Fibroblast of lung (primary cell): ENCODE measurements around the gene ELMOD3. TPM values are rescaled to one million over a fixed set of nuclear protein-coding genes. Genes with fewer than 3 reads are reported as not detected.
"Not testable (repeated sequence)": the region's sequence is repeated elsewhere in the genome, so short reads cannot be mapped to it uniquely, and the experiment has no call there.

Experiments
- DNase-seq, 2 donors: peaks; one replicate each; pipeline versions ENCODE4 v3.0.0 to v3.0.0-alpha.2; 2010; ENCODE audit warnings: low read depth in 2 of 2
- H2AFZ ChIP-seq: 2 replicates; pipeline ENCODE4 v1.5.1; 2012; ENCODE audit warnings: low read length, control low read depth, inconsistent platforms
- H3K27ac ChIP-seq: 2 replicates; pipeline ENCODE4 v1.5.1; 2011; ENCODE audit warnings: low read length, control low read depth; ENCODE audit not compliant: insufficient read depth
- H3K27me3 ChIP-seq: 2 replicates; pipeline ENCODE4 v1.5.1; 2011; ENCODE audit warnings: mild to moderate bottlenecking, low read length; ENCODE audit not compliant: control insufficient read depth, insufficient read depth
- H3K36me3 ChIP-seq: 2 replicates; pipeline ENCODE4 v1.5.1; 2011; ENCODE audit warnings: low read length; ENCODE audit not compliant: control insufficient read depth, insufficient read depth
- H3K4me1 ChIP-seq: 2 replicates; pipeline ENCODE4 v1.5.1; 2011; ENCODE audit warnings: low read length; ENCODE audit not compliant: control insufficient read depth, insufficient read depth; ENCODE audit errors: extremely low read depth
- H3K4me2 ChIP-seq: 2 replicates; pipeline ENCODE4 v1.5.1; 2011; ENCODE audit warnings: low read length, control low read depth; ENCODE audit not compliant: insufficient read depth; ENCODE audit errors: extremely low read depth
- H3K4me3 ChIP-seq, 4 experiments: fragments of 200-600 bp in 1 of 4; sonication (generic) in 1 of 4; replicated peaks in 1 of 4; 2 replicates each; pipeline ENCODE4 v1.5.1; 2011 to 2016; ENCODE audit warnings: low read length in 4 of 4, low read depth in 3 of 4, mild to moderate bottlenecking in 3 of 4, control low read depth in 2 of 4, inconsistent platforms in 1 of 4, mixed read lengths in 1 of 4; ENCODE audit not compliant: insufficient read depth in 1 of 4; ENCODE audit errors: control extremely low read depth in 1 of 4
- H3K79me2 ChIP-seq: 2 replicates; pipeline ENCODE4 v1.5.1; 2012; ENCODE audit warnings: mild to moderate bottlenecking, low read length, inconsistent platforms; ENCODE audit not compliant: control insufficient read depth, insufficient read depth
- H3K9ac ChIP-seq: 2 replicates; pipeline ENCODE4 v1.5.1; 2011; ENCODE audit warnings: mild to moderate bottlenecking, low read length, control low read depth; ENCODE audit not compliant: insufficient read depth
- H3K9me3 ChIP-seq: 2 replicates; pipeline ENCODE4 v1.5.1; 2012; ENCODE audit warnings: low read depth, low read length; ENCODE audit not compliant: control insufficient read depth, insufficient read depth
- H4K20me1 ChIP-seq: 2 replicates; pipeline ENCODE4 v1.5.1; 2011; ENCODE audit warnings: low read length; ENCODE audit not compliant: control insufficient read depth, insufficient read depth; ENCODE audit errors: extremely low read depth
- CTCF ChIP-seq, 2 donors: IDR thresholded peaks in 1 of 2; conservative IDR thresholded peaks in 1 of 2; 1 replicate in 1 of 2; 2 replicates in 1 of 2; pipeline ENCODE4 v1.5.1; 2011 to 2012; ENCODE audit warnings: low read length in 2 of 2, control low read depth in 1 of 2, inconsistent platforms in 1 of 2, low read depth in 1 of 2, mild to moderate bottlenecking in 1 of 2
- EZH2 ChIP-seq: IDR thresholded peaks from 2 replicates; pipeline ENCODE4 v1.5.1; 2012; ENCODE audit warnings: low read length, control low read depth, mild to moderate bottlenecking; ENCODE audit errors: missing control alignments
- polyA plus RNA-seq, 2 donors: library from polyadenylated mRNA; depleted of rRNA in 1 of 2; stranded (reverse) in 1 of 2; unstranded in 1 of 2; fragments of >200 nt; gene quantifications; 2 replicates each; pipeline ENCODE4 v1.2.1, GENCODE V29; 2011 to 2012; ENCODE audit warnings: missing spikeins in 1 of 2
- total RNA-seq: library from RNA; depleted of rRNA; stranded (reverse); fragments of >200 nt; gene quantifications from 2 replicates; pipeline ENCODE4 v1.2.1, GENCODE V29; 2014

Gene ELMOD3
- total and polyA plus RNA-seq, 2 donors (not counting 1 experiment from before 2014, with no cell fraction given), result 13.0 to 27.9 TPM

- no peak for TF ChIP-seq EZH2
- no peak for TF ChIP-seq CTCF (conservative IDR thresholded peaks at IDR 0.05 in 1 of 2, IDR thresholded peaks at IDR 0.05 in 1 of 2; ENCODE audit: low read depth in 1 of 2, low read length in 2 of 2)
- DNase-seq, result peak in 1 of 2 donors; percentile 32
- Histone ChIP-seq H3K9me3 (no peaks in the 10 kb centered on the region), H3K27me3 (no peaks in the 10 kb centered on the region), H3K79me2 (no peaks in the 10 kb centered on the region), H2AFZ (no peak overlapping the region), H3K9ac (no peak overlapping the region), H3K4me3 (no peak overlapping the region), H3K27ac (no peak overlapping the region), H3K4me2 (no peak overlapping the region), H3K36me3 (no peaks in the 10 kb centered on the region), H4K20me1 (no peaks in the 10 kb centered on the region), H3K4me1 (peaks cover 4% of the 10 kb centered on the region)
Measured at GRCh38 chr2:85410584-85411404, 56.2 kb downstream of the ELMOD3 start.

DNA sequence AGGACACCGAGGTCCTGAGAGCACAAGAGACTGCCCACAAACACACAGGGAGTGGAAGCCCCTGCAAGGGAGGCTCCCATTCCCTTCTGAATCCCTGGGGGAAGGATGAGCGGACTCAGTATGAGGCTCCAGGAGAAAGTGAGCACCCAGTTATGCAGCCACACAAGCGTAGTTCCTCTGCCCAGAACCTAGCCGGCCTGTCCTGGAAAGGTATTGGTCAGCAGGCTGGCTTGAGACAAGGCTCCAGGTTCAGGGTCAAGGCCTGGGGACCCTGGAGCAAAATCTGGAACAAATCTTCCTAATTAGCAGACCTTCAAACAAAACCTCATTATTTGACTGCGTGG is 56.8 kb downstream of the ELMOD3 start:
- no peak overlapping the region for H2AFZ ChIP-seq
- H3K4me1 ChIP-seq, result peaks cover 4% of the 10 kb centered on the region
- H3K27me3 ChIP-seq, result no peaks in the 10 kb centered on the region
- H3K27ac ChIP-seq, result no peak overlapping the region
- H4K20me1 ChIP-seq, result no peaks in the 10 kb centered on the region
- no peaks in the 10 kb centered on the region for H3K9me3 ChIP-seq
- no peak overlapping the region for H3K9ac ChIP-seq
- no peak for DNase-seq
- no peak overlapping the region for H3K4me3 ChIP-seq
- no peak overlapping the region for H3K4me2 ChIP-seq
- TF ChIP-seq EZH2 (no peak), CTCF (conservative IDR thresholded peaks at IDR 0.05 in 1 of 2, IDR thresholded peaks at IDR 0.05 in 1 of 2; ENCODE audit: low read depth in 1 of 2, low read length in 2 of 2) (no peak)
- H3K36me3 ChIP-seq, result no peaks in the 10 kb centered on the region
- H3K79me2 ChIP-seq, result no peaks in the 10 kb centered on the region

- H3K4me2 ChIP-seq, result peak overlapping the region; percentile 79
- H3K4me1 ChIP-seq, result peaks cover 2% of the 10 kb centered on the region
- TF ChIP-seq CTCF (conservative IDR thresholded peaks at IDR 0.05 in 1 of 2, IDR thresholded peaks at IDR 0.05 in 1 of 2; ENCODE audit: low read depth in 1 of 2, low read length in 2 of 2) (peak in 1 of 2 donors; percentile 2), EZH2 (no peak)
- DNase-seq, result peak; percentile 59 to 61
- peak overlapping the region; percentile 42 for H3K27ac ChIP-seq
- H3K36me3 ChIP-seq, result no peaks in the 10 kb centered on the region
- H3K79me2 ChIP-seq, result no peaks in the 10 kb centered on the region
- H3K9me3 ChIP-seq, result no peaks in the 10 kb centered on the region
- H4K20me1 ChIP-seq, result no peaks in the 10 kb centered on the region
- no peak overlapping the region for H3K9ac ChIP-seq
- H2AFZ ChIP-seq, result peak overlapping the region; percentile 58
- H3K27me3 ChIP-seq, result no peaks in the 10 kb centered on the region
- H3K4me3 ChIP-seq, result peak overlapping the region; percentile 41 to 69 (median 58)
Measured at GRCh38 chr2:85413592-85414420, 59.2 kb downstream of the ELMOD3 start.

DNA sequence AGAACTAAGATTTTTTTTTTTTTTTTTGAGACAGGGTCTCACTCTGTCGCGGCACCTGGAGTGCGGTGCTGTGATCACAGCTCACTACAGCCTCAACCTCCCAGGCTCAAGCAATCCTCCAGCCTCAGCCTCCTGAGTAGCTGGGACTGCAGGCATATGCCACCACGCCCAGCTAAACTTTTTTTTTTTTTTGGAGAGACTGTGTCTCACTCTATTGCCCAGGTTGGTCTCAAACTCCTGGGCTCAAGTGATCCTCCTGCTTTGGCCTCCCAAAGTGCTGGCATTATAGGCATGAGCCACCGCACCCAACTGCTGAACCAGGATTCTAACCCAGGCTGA is 59.8 kb downstream of the ELMOD3 start:
- not testable (repeated sequence) for H3K9ac ChIP-seq, H4K20me1 ChIP-seq, H3K36me3 ChIP-seq, H3K79me2 ChIP-seq, H3K27me3 ChIP-seq, H3K9me3 ChIP-seq, DNase-seq, H3K4me2 ChIP-seq, H3K27ac ChIP-seq, H2AFZ ChIP-seq, H3K4me1 ChIP-seq
- peak overlapping the region in 1 of 4 experiments; percentile 66 for H3K4me3 ChIP-seq
